GM12892 (cell line): Measurements from ENCODE around the gene DCPS.

ENCODE experiments used
- POLR2A ChIP-seq: IDR thresholded peaks from 2 replicates; pipeline ENCODE4 v1.6.1; 2011; ENCODE audit warnings: low read depth, low read length, control low read depth
- POLR2AphosphoS5 ChIP-seq: IDR thresholded peaks from 2 replicates; pipeline ENCODE4 v1.6.1; 2011; ENCODE audit warnings: low read depth, low read length, control low read depth
- TAF1 ChIP-seq: IDR thresholded peaks from 2 replicates; pipeline ENCODE4 v1.6.1; 2011; ENCODE audit warnings: low read depth, mild to moderate bottlenecking, control low read depth, low read length, borderline replicate concordance

- TF ChIP-seq POLR2A = no peak
- no peak for TF ChIP-seq POLR2AphosphoS5
- no peak for TF ChIP-seq TAF1
These were observed 57.5 kb downstream of the DCPS start for GRCh38 chr11:126361400-126361799.
